ENCODE measurements around the gene VSX1. TPM values are rescaled to one million over a fixed set of nuclear protein-coding genes. Genes with fewer than 3 reads are reported as not detected.

VSX1 gene
- total and polyA plus RNA-seq, 2 donors (not counting 1 experiment from before 2014, with no cell fraction given) = not detected

DNA sequence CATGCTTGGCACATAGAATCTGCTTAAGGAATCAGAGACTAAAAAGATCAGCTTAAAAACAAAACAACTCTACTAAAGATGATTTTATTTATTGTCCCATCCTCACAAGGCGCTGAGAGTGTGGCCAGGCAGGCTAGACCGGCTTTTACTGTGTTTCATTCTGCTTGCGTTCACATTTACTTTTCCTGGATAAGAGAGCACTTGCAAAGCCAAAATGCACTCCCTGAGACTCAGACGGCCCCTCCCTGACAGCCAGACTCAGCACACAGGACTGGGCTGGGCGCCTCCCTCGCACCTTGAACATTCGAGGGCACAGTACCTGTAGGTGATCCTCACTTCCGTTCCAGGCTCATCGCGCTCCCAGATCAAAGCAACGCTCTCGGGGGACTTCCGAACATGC is 34.2 kb downstream of the VSX1 start:
- no peaks in the 10 kb centered on the region for H3K9me3 ChIP-seq (ENCODE audit: control extremely low read depth in 1 of 3, control insufficient read depth in 2 of 3, insufficient read depth in 1 of 3, low read length in 2 of 3)
- H3K4me3 ChIP-seq (ENCODE audit: control extremely low read depth in 1 of 5, extremely low read depth in 1 of 5, insufficient read depth in 1 of 5, low read depth in 2 of 5, low read length in 4 of 5) = no peak overlapping the region
- no peak overlapping the region for H2AFZ ChIP-seq (ENCODE audit: insufficient read depth, low read depth, low read length, poor library complexity, severe bottlenecking)
- Mint-ChIP-seq H3K27ac (no peak overlapping the region), H3K27me3 (no peaks in the 10 kb centered on the region), H3K4me3 (no peak overlapping the region), H3K4me1 (peaks cover 74% of the 10 kb centered on the region), H3K9me3 (ENCODE audit: insufficient read depth) (no peaks in the 10 kb centered on the region)
- ATAC-seq (ENCODE audit: low read depth) = no peak
- no peak overlapping the region for H3K27ac ChIP-seq (ENCODE audit: low read length in 2 of 2)
- peaks cover 64% of the 10 kb centered on the region for H3K79me2 ChIP-seq (ENCODE audit: control insufficient read depth, insufficient read depth, low read length)
- ChIA-PET POLR2A (no interaction called here), CTCF (no interaction called here)
- intact Hi-C loops (cut with micrococcal nuclease) = no loop called here
- H4K20me1 ChIP-seq (ENCODE audit: control insufficient read depth, insufficient read depth, low read length, poor library complexity, severe bottlenecking) = peaks cover 67% of the 10 kb centered on the region
- no peak overlapping the region for H3K4me2 ChIP-seq (replicated peaks; ENCODE audit: low read depth, low read length, poor library complexity, severe bottlenecking)
- H3K27me3 ChIP-seq (replicated peaks in 1 of 4; ENCODE audit: control extremely low read depth in 1 of 4, control insufficient read depth in 3 of 4, insufficient read depth in 4 of 4, low read length in 3 of 4) = no peaks in the 10 kb centered on the region
- H3K9ac ChIP-seq (ENCODE audit: low read length) = no peak overlapping the region
- H3K4me1 ChIP-seq (ENCODE audit: control insufficient read depth in 2 of 2, insufficient read depth in 2 of 2, low read length in 2 of 2) = peaks cover 57 to 62% of the 10 kb centered on the region in 2 donors
- 96% methylated on average over 13 of the region's 13 CpGs for WGBS (ENCODE audit: insufficient coverage)
- DNase-seq = no peak
- TF ChIP-seq, protein P1, sequence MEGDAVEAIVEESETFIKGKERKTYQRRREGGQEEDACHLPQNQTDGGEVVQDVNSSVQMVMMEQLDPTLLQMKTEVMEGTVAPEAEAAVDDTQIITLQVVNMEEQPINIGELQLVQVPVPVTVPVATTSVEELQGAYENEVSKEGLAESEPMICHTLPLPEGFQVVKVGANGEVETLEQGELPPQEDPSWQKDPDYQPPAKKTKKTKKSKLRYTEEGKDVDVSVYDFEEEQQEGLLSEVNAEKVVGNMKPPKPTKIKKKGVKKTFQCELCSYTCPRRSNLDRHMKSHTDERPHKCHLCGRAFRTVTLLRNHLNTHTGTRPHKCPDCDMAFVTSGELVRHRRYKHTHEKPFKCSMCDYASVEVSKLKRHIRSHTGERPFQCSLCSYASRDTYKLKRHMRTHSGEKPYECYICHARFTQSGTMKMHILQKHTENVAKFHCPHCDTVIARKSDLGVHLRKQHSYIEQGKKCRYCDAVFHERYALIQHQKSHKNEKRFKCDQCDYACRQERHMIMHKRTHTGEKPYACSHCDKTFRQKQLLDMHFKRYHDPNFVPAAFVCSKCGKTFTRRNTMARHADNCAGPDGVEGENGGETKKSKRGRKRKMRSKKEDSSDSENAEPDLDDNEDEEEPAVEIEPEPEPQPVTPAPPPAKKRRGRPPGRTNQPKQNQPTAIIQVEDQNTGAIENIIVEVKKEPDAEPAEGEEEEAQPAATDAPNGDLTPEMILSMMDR (IDR thresholded peaks at IDR 0.05) = no peak
- no peak for TF ChIP-seq EZH2 (IDR thresholded peaks at IDR 0.05; ENCODE audit: borderline replicate concordance, insufficient read depth, low read depth, low read length, poor library complexity, severe bottlenecking)
- H3K36me3 ChIP-seq (replicated peaks in 1 of 2; ENCODE audit: control extremely low read depth in 1 of 2, control insufficient read depth in 1 of 2, extremely low read depth in 1 of 2, insufficient read depth in 2 of 2, low read length in 1 of 2) = peaks cover 0 to 32% of the 10 kb centered on the region in 2 experiments

DNA sequence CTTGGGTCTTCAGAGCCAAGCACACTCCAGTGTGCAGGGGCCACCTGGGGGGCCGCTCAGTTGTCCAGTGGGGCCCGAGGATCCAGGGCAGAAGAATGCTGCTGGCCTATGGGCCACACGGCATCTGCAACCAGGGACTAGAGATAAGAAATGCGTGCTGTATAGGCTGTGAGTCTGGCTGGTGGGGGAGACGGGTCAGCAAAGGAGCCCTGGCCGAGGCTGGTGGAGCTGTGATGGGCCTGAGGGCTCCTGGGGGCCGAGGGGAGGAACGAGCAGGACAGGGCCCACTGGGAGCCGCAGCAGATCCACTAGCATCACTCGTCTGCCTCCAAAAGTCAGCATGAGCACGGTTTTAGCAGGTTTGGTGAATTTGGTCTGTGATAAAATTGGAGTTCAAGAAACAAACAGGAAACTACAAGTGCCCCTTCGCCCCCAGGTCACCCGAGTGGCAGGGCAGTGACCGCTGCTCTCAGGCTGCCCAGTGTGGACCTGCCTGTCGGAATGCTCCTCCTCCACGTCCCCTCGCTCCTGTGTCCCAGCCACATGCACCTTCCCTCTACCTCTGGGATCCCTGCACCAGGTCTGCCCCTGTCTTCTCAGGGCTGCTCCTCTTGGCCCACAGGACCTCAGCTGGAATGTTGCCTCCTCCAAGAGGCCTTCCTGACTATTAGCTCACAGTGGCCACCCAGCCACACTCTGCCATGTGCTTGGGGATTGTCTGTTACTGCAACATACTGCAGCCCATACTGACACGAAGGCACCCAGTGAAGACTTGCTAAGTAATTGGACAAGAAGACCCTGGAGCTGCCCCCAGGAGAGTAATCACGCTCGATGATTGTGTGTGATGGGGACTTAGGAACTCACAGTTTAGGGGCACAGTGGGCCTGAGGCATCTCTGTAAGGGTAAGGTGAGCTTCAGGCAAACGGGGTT is 34.9 kb downstream of the VSX1 start:
- ATAC-seq (ENCODE audit: low read depth) = no peak
- H3K9ac ChIP-seq (ENCODE audit: low read length) = no peak overlapping the region

More for the DNA sequence above, 34.9 kb downstream of the VSX1 start:
- H3K27me3 ChIP-seq (replicated peaks in 1 of 4; ENCODE audit: control extremely low read depth in 1 of 4, control insufficient read depth in 3 of 4, insufficient read depth in 4 of 4, low read length in 3 of 4) = no peaks in the 10 kb centered on the region
- intact Hi-C loops (cut with micrococcal nuclease) = no loop called here
- no peak overlapping the region for H3K4me3 ChIP-seq (ENCODE audit: control extremely low read depth in 1 of 5, extremely low read depth in 1 of 5, insufficient read depth in 1 of 5, low read depth in 2 of 5, low read length in 4 of 5)
- TF ChIP-seq, protein P1 (IDR thresholded peaks at IDR 0.05) = no peak
- no peak for TF ChIP-seq EZH2 (IDR thresholded peaks at IDR 0.05; ENCODE audit: borderline replicate concordance, insufficient read depth, low read depth, low read length, poor library complexity, severe bottlenecking)
- CTCF ChIA-PET = no interaction called here
- H3K9me3 ChIP-seq (ENCODE audit: control extremely low read depth in 1 of 3, control insufficient read depth in 2 of 3, insufficient read depth in 1 of 3, low read length in 2 of 3) = no peaks in the 10 kb centered on the region
- no peak overlapping the region for H3K27ac ChIP-seq (ENCODE audit: low read length in 2 of 2)
- H3K4me3 Mint-ChIP-seq = no peak overlapping the region
- H3K27ac Mint-ChIP-seq = peak overlapping the region; percentile 73
- no peak for DNase-seq
- peaks cover 59% of the 10 kb centered on the region for H4K20me1 ChIP-seq (ENCODE audit: control insufficient read depth, insufficient read depth, low read length, poor library complexity, severe bottlenecking)
- 81% methylated on average over 14 of the region's 21 CpGs for WGBS (ENCODE audit: insufficient coverage)
- POLR2A ChIA-PET = no interaction called here
- no peak overlapping the region for H2AFZ ChIP-seq (ENCODE audit: insufficient read depth, low read depth, low read length, poor library complexity, severe bottlenecking)
- H3K79me2 ChIP-seq (ENCODE audit: control insufficient read depth, insufficient read depth, low read length) = peaks cover 59% of the 10 kb centered on the region
- no peak overlapping the region for H3K4me2 ChIP-seq (replicated peaks; ENCODE audit: low read depth, low read length, poor library complexity, severe bottlenecking)
- no peaks in the 10 kb centered on the region for H3K9me3 Mint-ChIP-seq (ENCODE audit: insufficient read depth)
- peaks cover 57 to 62% of the 10 kb centered on the region in 2 donors for H3K4me1 ChIP-seq (ENCODE audit: control insufficient read depth in 2 of 2, insufficient read depth in 2 of 2, low read length in 2 of 2)
- peaks cover 0 to 32% of the 10 kb centered on the region in 2 experiments for H3K36me3 ChIP-seq (replicated peaks in 1 of 2; ENCODE audit: control extremely low read depth in 1 of 2, control insufficient read depth in 1 of 2, extremely low read depth in 1 of 2, insufficient read depth in 2 of 2, low read length in 1 of 2)
- H3K4me1 Mint-ChIP-seq = peaks cover 74% of the 10 kb centered on the region
- H3K27me3 Mint-ChIP-seq = no peaks in the 10 kb centered on the region

Data from B cell (primary cell).